Breast epithelium (tissue), 4 donors: ENCODE results near the gene SAA2. TPM values are rescaled to one million over a fixed set of nuclear protein-coding genes. Genes with fewer than 3 reads are reported as not detected.
"Not testable (repeated sequence)": the region's sequence is repeated elsewhere in the genome, so short reads cannot be mapped to it uniquely, and the experiment has no call there.

ENCODE experiments used
- DNase-seq, 2 donors: peaks; one replicate each; pipeline ENCODE4 v3.0.0-alpha.2; 2019; ENCODE audit warnings: low spot score in 2 of 2
- H3K27ac ChIP-seq, 2 donors: fragments of 200-600 bp; sonication (generic) in 1 of 2; one replicate each; pipeline ENCODE4 v1.5.1; 2016 to 2019; ENCODE audit warnings: mild to moderate bottlenecking in 1 of 2
- H3K27me3 ChIP-seq, 2 donors: fragments of 200-600 bp; sonication (generic) in 1 of 2; one replicate each; pipeline versions ENCODE4 v1.5.1 to v1.6.0; 2017 to 2019; ENCODE audit warnings: control low read depth in 1 of 2, mild to moderate bottlenecking in 1 of 2
- H3K36me3 ChIP-seq: fragments of 200-600 bp; one replicate; pipeline ENCODE4 v1.5.1; 2019
- H3K4me1 ChIP-seq, 2 donors: fragments of 200-600 bp; sonication (generic); one replicate each; pipeline ENCODE4 v1.5.1; 2016 to 2019; ENCODE audit warnings: control low read depth in 1 of 2
- H3K4me3 ChIP-seq, 3 donors: fragments of 200-600 bp; sonication (generic); 1 replicate in 2 of 3; 2 replicates in 1 of 3; pipeline ENCODE4 v1.5.1; 2016 to 2019; ENCODE audit warnings: mild to moderate bottlenecking in 3 of 3, moderate library complexity in 2 of 3
- H3K9me3 ChIP-seq, 2 donors: fragments of 200-600 bp; sonication (generic) in 1 of 2; one replicate each; pipeline ENCODE4 v1.5.1; 2016 to 2019; ENCODE audit warnings: control low read depth in 1 of 2
- CTCF ChIP-seq, 3 donors: fragments of 450-650 bp; IDR thresholded peaks; one replicate each; pipeline ENCODE4 v1.5.1; 2016 to 2017; ENCODE audit warnings: antibody characterized with exemption in 3 of 3, mild to moderate bottlenecking in 3 of 3, moderate library complexity in 3 of 3
- POLR2A ChIP-seq: fragments of 450-650 bp; IDR thresholded peaks from one replicate; pipeline ENCODE4 v1.6.1; 2016; ENCODE audit warnings: antibody characterized with exemption, mild to moderate bottlenecking, moderate library complexity
- POLR2AphosphoS5 ChIP-seq, 3 donors: sonication (generic); formaldehyde crosslinking; IDR thresholded peaks; one replicate each; pipeline ENCODE4 v1.6.1; 2017; ENCODE audit warnings: antibody characterized with exemption in 3 of 3
- intact Hi-C: fragments of 100-400 bp; cut with DNase I; formaldehyde crosslinking; loops from one replicate; pipeline ENCODE4 v1.15.1; 2023; ENCODE audit warnings: low total_unique reads
- total RNA-seq, 3 donors: library from RNA; depleted of rRNA; stranded (reverse); fragments of >200 nt; gene quantifications; one replicate each; pipeline ENCODE4 v1.1.0, GENCODE V29; 2016

Gene SAA2
- total RNA-seq, 3 donors from 2014 or later, result 7.5 to 567 (median 428) TPM

GRCh38 chr11:18282626-18283025 is 34.2 kb upstream of the SAA2 start:
- DNase-seq, result no peak
- Histone ChIP-seq H3K4me1 (no peaks in the 10 kb centered on the region), H3K4me3 (no peak overlapping the region), H3K36me3 (peaks cover 10% of the 10 kb centered on the region), H3K27me3 (no peaks in the 10 kb centered on the region), H3K27ac (no peak overlapping the region), H3K9me3 (no peaks in the 10 kb centered on the region)
- intact Hi-C loops, result no loop called here
- no peak for TF ChIP-seq POLR2AphosphoS5 (IDR thresholded peaks at IDR 0.05)
- TF ChIP-seq POLR2A, result no peak
- TF ChIP-seq CTCF (IDR thresholded peaks at IDR 0.05), result no peak

DNA sequence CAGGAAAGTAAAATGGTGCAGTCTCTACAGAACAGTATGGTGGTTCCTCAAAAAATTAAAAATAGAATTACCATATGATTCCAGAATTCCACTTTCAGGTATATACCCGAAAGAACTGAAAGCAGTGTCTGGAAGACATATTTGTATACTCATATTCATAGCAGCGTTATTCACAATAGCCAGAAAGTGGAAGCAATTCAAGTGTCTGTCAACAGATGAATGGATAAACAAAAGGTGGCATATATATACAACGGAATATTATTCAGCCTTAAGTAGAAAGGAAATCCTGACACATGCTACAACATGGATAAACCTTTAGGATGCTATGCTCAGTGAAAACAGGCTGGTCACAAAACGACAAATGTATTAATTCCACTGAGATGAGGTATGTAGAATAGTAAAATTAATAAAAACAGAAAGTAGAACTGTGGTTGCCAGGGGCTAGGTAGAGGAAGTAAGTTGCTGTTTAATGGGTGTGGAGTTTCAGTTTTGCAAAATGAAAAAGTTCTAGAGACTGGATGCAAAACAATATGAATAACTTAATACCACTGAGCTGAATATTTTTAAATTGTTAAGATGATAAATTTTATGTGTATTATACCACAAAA is 32.1 kb upstream of the SAA2 start:
- no peaks in the 10 kb centered on the region for H3K36me3 ChIP-seq
- TF ChIP-seq POLR2A (no peak), CTCF (IDR thresholded peaks at IDR 0.05) (no peak), POLR2AphosphoS5 (IDR thresholded peaks at IDR 0.05) (no peak)
- no peaks in the 10 kb centered on the region for H3K9me3 ChIP-seq
- no peak for DNase-seq
- intact Hi-C loops, result no loop called here
- H3K27me3 ChIP-seq, result no peaks in the 10 kb centered on the region
- H3K4me3 ChIP-seq, result no peak overlapping the region
- no peak overlapping the region for H3K27ac ChIP-seq
- no peaks in the 10 kb centered on the region for H3K4me1 ChIP-seq

DNA sequence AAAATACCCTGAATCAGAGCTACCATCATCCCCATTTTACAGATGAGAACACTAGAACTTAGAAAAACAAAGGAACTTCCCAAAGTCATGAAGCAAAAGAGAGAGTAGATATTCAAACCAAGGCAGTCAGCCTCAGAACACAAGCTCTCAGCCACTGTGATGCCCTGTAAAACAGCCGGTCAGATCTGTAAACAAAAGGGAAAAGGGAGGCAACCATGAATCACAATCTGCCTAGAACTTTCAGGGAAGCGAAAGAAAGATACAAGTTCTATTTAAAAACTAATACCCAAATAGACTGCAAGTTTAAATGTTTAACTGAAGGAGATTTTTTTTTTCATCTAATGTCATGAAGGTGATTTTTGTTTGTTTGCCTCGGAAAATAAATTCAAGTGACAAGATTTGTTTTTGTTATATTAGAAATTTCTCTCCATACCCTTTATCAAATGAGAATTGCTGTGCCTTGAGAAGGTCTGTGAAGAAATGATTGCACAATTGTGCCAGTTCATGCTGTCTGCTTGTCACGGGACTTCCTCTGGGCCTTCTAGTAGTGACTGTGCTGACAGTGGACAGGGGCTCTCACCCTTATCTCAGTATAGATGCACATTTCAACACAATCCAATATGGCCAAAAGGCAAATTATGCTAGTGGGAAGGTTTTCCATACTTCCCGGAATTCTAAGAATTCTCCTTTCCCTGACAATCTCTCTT is 29.2 kb upstream of the SAA2 start:
- TF ChIP-seq POLR2A (no peak), POLR2AphosphoS5 (IDR thresholded peaks at IDR 0.05) (no peak), CTCF (IDR thresholded peaks at IDR 0.05) (no peak)
- H3K27me3 ChIP-seq, result no peaks in the 10 kb centered on the region

DNA sequence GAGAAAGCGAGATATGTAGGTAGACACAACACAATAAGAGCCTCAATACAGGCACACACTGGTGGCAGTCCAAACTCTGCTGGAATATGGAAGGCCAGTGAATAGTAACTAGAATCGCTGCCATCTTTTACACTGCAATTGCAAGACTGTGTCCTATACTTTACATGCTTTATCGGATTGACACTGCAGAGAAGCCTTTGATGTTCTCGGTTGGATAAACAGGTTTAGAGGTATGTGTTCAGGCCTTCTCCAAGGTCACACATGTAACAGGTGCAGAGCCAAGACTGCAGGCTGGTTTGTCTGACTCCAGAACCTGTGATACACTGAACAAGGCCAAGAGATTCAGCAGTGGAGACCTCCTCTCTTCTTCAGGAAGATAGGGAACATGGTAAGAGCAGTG is 22.7 kb upstream of the SAA2 start:
- TF ChIP-seq POLR2A (no peak), CTCF (IDR thresholded peaks at IDR 0.05) (no peak), POLR2AphosphoS5 (IDR thresholded peaks at IDR 0.05) (no peak)

More for the DNA sequence above, 29.2 kb upstream of the SAA2 start:
- intact Hi-C loops, result no loop called here
- H3K9me3 ChIP-seq, result no peaks in the 10 kb centered on the region
- H3K4me3 ChIP-seq, result no peak overlapping the region
- no peak overlapping the region for H3K27ac ChIP-seq
- no peak for DNase-seq
- H3K4me1 ChIP-seq, result no peaks in the 10 kb centered on the region
- no peaks in the 10 kb centered on the region for H3K36me3 ChIP-seq

DNA sequence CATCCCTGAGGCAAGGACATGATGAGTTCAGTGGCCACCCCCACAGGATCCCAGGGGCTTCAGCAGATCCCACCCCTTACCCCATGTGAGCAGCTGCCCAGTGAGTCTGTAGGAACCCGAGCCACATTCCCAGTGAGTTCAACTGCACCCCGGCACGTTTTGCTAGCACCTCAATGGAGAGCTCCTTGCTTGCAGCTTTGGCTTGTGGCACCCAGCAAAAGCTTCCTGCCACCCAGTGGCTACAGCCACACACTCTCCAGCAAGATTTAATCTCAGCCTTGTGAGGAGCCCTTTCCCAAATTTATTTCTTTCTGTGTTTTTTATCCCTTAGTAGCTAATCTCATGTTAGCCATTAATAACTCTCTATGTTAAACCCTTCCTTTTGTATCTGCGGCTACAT is 21.6 kb upstream of the SAA2 start:
- Histone ChIP-seq H3K36me3 (no peaks in the 10 kb centered on the region), H3K9me3 (no peaks in the 10 kb centered on the region), H3K4me1 (no peaks in the 10 kb centered on the region), H3K4me3 (peak overlapping the region in 1 of 3 donors; percentile 40), H3K27ac (peak overlapping the region; percentile 17 to 43), H3K27me3 (no peaks in the 10 kb centered on the region)
- no peak for DNase-seq
- TF ChIP-seq POLR2AphosphoS5 (IDR thresholded peaks at IDR 0.05), result no peak
- TF ChIP-seq CTCF (IDR thresholded peaks at IDR 0.05), result no peak
- no peak for TF ChIP-seq POLR2A
- intact Hi-C loops, result no loop called here

More for the DNA sequence above, 22.7 kb upstream of the SAA2 start:
- intact Hi-C loops, result no loop called here
- Histone ChIP-seq H3K27me3 (no peaks in the 10 kb centered on the region), H3K36me3 (no peaks in the 10 kb centered on the region), H3K9me3 (no peaks in the 10 kb centered on the region), H3K27ac (no peak overlapping the region), H3K4me3 (no peak overlapping the region), H3K4me1 (no peaks in the 10 kb centered on the region)
- DNase-seq, result no peak

DNA sequence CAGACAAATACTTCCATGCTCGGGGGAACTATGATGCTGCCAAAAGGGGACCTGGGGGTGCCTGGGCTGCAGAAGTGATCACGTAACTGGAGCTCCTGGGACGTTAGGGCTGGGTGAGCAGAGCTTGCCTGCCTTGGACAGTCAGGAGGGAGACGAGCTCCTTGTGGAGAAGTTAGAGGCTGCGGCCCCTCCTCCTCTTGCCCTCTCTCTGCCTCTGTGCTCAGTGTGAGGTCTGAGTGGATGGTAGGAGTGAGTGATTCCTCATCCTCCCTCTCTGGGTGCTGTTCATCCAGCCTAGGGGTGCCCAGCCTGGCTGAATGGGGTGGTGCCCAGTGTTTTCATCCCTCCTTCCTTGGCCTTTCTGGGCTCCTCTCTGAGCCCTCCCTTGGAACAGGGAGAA is 20.8 kb upstream of the SAA2 start:
- H3K9me3 ChIP-seq, H3K36me3 ChIP-seq, H3K27me3 ChIP-seq, H3K4me1 ChIP-seq, DNase-seq, intact Hi-C loops: not testable (repeated sequence)
- peak overlapping the region in 2 of 3 donors; percentile 11 to 40 for H3K4me3 ChIP-seq
- H3K27ac ChIP-seq, result peak overlapping the region in 1 of 2 donors; percentile 43

DNA sequence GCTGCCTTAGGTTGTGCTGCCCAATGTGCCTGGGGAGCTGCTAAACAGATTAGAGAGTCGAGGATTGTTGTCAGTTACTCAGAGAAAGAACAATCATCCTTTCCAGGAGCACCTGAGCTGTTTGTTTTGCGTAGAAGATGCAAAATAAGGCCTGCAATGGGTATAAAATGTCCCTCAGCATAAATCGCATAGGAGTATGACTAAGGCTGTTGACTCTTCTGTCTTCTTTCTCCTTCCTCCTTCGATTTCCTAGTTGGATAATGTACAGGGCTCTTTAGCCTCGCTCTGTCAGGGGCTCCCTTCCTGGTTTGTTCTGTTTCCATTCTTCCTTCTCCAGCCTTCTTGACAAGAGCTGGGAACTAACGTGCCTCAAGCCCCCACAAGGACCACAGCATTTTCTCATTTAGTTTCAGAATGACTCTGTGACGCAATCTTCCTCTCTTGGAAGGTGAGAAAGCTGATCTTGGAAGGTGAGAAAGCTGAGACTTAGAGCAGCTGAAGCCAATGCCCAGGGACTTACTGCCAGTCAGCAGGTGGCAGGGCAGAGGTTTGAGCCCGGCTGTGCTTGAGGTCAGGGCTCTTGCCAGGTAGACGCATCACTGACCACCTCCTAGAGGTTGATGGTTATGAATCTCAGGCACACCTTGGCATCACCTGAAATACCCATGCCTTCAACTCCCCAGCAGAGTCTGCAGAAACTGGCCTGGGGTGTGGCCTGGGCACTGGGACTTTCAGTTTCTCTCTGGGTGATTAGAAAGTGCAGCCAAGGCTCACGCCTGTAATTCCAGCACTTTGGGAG is 19.1 kb upstream of the SAA2 start:
- DNase-seq, H3K36me3 ChIP-seq, H3K27me3 ChIP-seq, intact Hi-C loops, H3K4me1 ChIP-seq, H3K9me3 ChIP-seq: not testable (repeated sequence)
- H3K27ac ChIP-seq, result peak overlapping the region; percentile 55 to 60
- H3K4me3 ChIP-seq, result peak overlapping the region in 2 of 3 donors; percentile 39 to 58
